Small intestine (tissue), 7 donors: ENCODE data around the gene DNAJC5. TPM values are rescaled to one million over a fixed set of nuclear protein-coding genes. Genes with fewer than 3 reads are reported as not detected.
"Not testable (repeated sequence)": the region's sequence is repeated elsewhere in the genome, so short reads cannot be mapped to it uniquely, and the experiment has no call there.

Experiments
- DNase-seq, 2 donors: peaks; one replicate each; pipeline versions ENCODE4 v3.0.0 to v3.0.0-alpha.2; 2013
- FAIRE-seq: peaks from 2 replicates; lab custom pipeline; 2012; peaks lifted over from hg19 to GRCh38; lab: Jason Lieb, UNC
- H3K27ac ChIP-seq, 3 donors: one replicate each; pipeline ENCODE4 v1.5.1; 2013; ENCODE audit warnings: low read length in 2 of 3, mild to moderate bottlenecking in 2 of 3, control low read depth in 1 of 3, inconsistent platforms in 1 of 3, low read depth in 1 of 3, moderate library complexity in 1 of 3
- H3K27me3 ChIP-seq, 3 donors: one replicate each; pipeline ENCODE4 v1.6.1; 2013; ENCODE audit warnings: low read length in 3 of 3, inconsistent platforms in 1 of 3; ENCODE audit not compliant: control insufficient read depth in 3 of 3, insufficient read depth in 3 of 3
- H3K36me3 ChIP-seq, 3 donors: one replicate each; pipeline ENCODE4 v1.6.1; 2013; ENCODE audit warnings: low read length in 3 of 3, inconsistent platforms in 1 of 3, low read depth in 1 of 3, mild to moderate bottlenecking in 1 of 3, moderate library complexity in 1 of 3; ENCODE audit not compliant: control insufficient read depth in 3 of 3, insufficient read depth in 2 of 3
- H3K4me1 ChIP-seq, 3 donors: one replicate each; pipeline ENCODE4 v1.6.1; 2013; ENCODE audit warnings: low read length in 2 of 3, inconsistent platforms in 1 of 3, low read depth in 1 of 3, mild to moderate bottlenecking in 1 of 3, moderate library complexity in 1 of 3; ENCODE audit not compliant: control insufficient read depth in 3 of 3, insufficient read depth in 2 of 3
- H3K4me3 ChIP-seq, 3 donors: one replicate each; pipeline ENCODE4 v1.5.1; 2013; ENCODE audit warnings: low read length in 3 of 3, control low read depth in 1 of 3, inconsistent platforms in 1 of 3, low read depth in 1 of 3, mild to moderate bottlenecking in 1 of 3, moderate library complexity in 1 of 3
- H3K9me3 ChIP-seq, 2 donors: one replicate each; pipeline ENCODE4 v1.6.1; 2013; ENCODE audit warnings: low read depth in 1 of 2, low read length in 1 of 2; ENCODE audit not compliant: control insufficient read depth in 2 of 2, insufficient read depth in 1 of 2
- WGBS, 3 donors: extraction: QIAGEN DNeasy Blood & Tissue Kit; methylation state at CpG; one replicate each; pipeline ENCODE4 v1.1.7; 2013; 5-methylcytosine and 5-hydroxymethylcytosine counted together
- polyA plus RNA-seq, 4 donors: library from polyadenylated mRNA; stranded (reverse) in 3 of 4; unstranded in 1 of 4; fragments of 200-250 nt in 3 of 4; fragments of 120-200 nt in 1 of 4; gene quantifications; one replicate each; pipeline versions ENCODE4 v1.2.1 to v1.2.3, GENCODE V29; 2013
- donor health status: healthy with polysubstance abuse.
- donor health status: control.
- donor health status: control.
- donor health status: Bipolar disorder and iron deficiency.
- donor health status: healthy.

DNAJC5 gene
- polyA plus RNA-seq, 4 donors: 20.6 to 52.3 (median 40.3) TPM

DNA sequence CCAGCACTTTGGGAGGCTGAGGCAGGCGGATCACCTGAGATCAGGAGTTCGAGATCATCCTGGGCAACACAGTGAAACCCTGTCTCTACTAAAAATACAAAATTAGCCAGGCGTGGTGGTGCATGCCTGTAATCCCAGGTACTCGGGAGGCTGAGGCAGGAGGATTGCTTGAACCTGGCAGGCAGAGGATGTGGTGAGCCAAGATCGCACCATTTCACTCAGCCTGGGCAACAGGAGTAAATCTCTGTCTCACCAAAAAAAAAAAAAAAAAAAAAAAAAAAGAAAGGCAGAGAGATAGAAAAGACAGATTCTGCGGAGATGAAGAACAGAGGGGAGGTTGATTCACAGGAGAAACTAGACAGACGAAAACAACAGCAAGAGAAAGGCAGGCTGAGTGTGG lies 81.6 kb downstream of the DNAJC5 start:
- H3K4me1 ChIP-seq: peaks cover 0 to 17% (median 4%) of the 10 kb centered on the region in 3 donors
- not testable (repeated sequence) for DNase-seq, H3K4me3 ChIP-seq, H3K27ac ChIP-seq, H3K27me3 ChIP-seq, FAIRE-seq, H3K9me3 ChIP-seq
- WGBS, 3 donors: 90 to 94% (median 91%) methylated on average over 7 of the region's 7 CpGs
- H3K36me3 ChIP-seq: peaks cover 0 to 16% (median 0%) of the 10 kb centered on the region in 3 donors

DNA sequence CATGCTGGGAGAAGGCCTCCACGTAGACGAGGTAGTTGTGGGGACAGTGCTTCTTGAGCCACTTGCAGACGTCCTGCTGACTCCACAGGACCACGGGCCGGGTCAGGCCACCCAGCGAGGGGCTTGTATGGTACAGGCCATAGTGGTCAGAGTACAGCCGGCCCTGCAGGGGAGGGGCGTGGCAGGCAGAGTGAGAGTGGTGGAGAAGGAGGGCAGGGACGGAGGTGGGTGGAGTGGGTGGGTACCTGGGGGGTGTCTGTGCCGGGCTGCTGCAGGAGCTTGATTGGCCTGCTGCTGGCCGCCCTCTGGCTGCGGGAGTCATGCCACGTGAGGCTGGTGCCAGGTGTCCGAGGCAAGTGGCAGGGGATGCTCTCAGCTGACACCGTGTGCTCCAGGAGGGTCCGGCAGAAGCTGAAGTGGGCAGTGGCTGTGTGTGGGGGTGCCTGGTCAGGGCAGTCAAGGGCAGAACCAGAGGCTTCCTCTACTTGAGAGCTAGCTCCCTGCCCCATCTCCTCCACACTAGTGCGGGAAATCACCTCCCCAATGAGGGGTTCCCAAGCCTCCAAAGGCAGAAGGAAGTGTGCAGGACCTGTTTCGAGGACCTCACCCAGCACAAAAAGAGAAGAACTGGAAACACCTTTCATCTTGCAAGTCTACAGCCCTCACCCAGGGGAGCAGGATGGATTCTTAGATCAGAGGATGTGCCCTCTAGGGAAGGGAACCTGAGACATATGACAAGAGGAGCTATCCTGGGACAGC lies 82.2 kb downstream of the DNAJC5 start:
- no peak overlapping the region for H3K4me3 ChIP-seq
- no peaks in the 10 kb centered on the region for H3K27me3 ChIP-seq
- H3K27ac ChIP-seq: no peak overlapping the region
- H3K36me3 ChIP-seq: peaks cover 0 to 16% (median 0%) of the 10 kb centered on the region in 3 donors
- peaks cover 2 to 21% (median 10%) of the 10 kb centered on the region in 3 donors for H3K4me1 ChIP-seq
- no peak for DNase-seq
- 89 to 93% (median 90%) methylated on average over 16 to 18 of the region's 18 CpGs for WGBS, 3 donors
- FAIRE-seq: no peak
- no peaks in the 10 kb centered on the region for H3K9me3 ChIP-seq

GRCh38 chr20:63977739-63978276 lies 82.9 kb downstream of the DNAJC5 start:
- Histone ChIP-seq H3K4me3 (no peak overlapping the region), H3K9me3 (no peaks in the 10 kb centered on the region), H3K27me3 (no peaks in the 10 kb centered on the region), H3K36me3 (peaks cover 0 to 17% (median 0%) of the 10 kb centered on the region in 3 donors), H3K4me1 (peaks cover 2 to 21% (median 10%) of the 10 kb centered on the region in 3 donors), H3K27ac (peak overlapping the region in 1 of 3 donors; percentile 76)
- DNase-seq (peak; percentile 29 to 46), FAIRE-seq (no peak)
- 50 to 69% (median 59%) methylated on average over 16 of the region's 16 CpGs for WGBS, 3 donors

DNA sequence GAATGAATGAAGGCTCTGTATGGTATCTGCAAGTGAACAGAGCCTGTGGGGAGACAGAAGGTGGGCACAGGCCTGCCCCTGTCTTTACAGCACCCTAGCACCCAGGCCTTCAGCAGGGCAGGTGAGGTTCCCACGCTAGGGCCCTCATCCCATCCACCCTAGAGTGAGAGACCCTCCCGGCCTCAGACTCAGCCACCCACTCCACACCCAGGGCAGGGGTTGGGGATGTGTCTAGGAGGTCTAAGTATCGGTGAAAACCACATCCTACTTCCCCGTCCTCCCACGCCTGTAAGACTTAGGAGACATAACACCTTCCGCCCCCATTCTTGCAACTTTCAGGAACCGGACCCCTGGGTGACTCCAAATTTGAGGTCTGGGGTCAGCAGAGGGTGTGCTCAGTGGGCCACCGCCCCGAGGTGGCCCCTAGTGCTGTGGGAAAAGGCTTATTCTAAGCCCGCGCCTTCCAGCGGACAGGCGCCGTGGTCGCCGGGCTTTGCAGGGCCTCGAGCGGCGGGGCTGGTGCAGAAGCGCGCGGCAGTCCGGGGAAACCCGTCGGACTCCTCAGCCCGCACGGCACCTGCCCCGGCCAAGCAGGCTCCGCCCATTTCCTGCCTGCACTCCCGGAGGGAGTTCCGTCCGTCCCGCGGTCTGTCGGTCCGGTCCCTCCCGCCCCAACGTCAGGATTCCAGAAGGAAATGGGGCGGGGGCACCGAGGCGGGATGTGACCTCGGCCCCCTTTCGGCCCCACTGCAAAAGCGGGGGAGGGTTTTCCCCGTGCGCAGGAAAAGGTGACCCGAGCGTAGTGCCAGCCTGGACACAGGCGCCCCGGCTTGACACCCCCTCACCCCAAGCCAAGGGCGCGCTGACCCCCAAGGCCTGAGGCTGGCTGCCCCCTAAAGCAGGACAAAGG lies 83.6 kb downstream of the DNAJC5 start:
- Histone ChIP-seq H3K27ac (peak overlapping the region; percentile 53 to 76 (median 61)), H3K4me1 (peaks cover 2 to 21% (median 10%) of the 10 kb centered on the region in 3 donors), H3K36me3 (peaks cover 0 to 21% (median 0%) of the 10 kb centered on the region in 3 donors), H3K4me3 (peak overlapping the region; percentile 55 to 78 (median 72)), H3K9me3 (no peaks in the 10 kb centered on the region), H3K27me3 (no peaks in the 10 kb centered on the region)
- WGBS, 3 donors: 8 to 9% (median 9%) methylated on average over 46 to 52 of the region's 52 CpGs
- DNase-seq (peak; percentile 78 to 86), FAIRE-seq (no peak)

GRCh38 chr20:63979229-63979556 lies 84.3 kb downstream of the DNAJC5 start:
- no peak for FAIRE-seq
- Histone ChIP-seq H3K36me3 (peaks cover 0 to 27% (median 2%) of the 10 kb centered on the region in 3 donors), H3K4me3 (peak overlapping the region; percentile 55 to 78 (median 72)), H3K4me1 (peaks cover 2 to 21% (median 10%) of the 10 kb centered on the region in 3 donors), H3K27me3 (no peaks in the 10 kb centered on the region), H3K9me3 (no peaks in the 10 kb centered on the region), H3K27ac (peak overlapping the region; percentile 53 to 76 (median 61))
- DNase-seq: no peak
- WGBS, 3 donors: 0 to 1% (median 1%) methylated on average over 20 to 47 of the region's 47 CpGs

DNA sequence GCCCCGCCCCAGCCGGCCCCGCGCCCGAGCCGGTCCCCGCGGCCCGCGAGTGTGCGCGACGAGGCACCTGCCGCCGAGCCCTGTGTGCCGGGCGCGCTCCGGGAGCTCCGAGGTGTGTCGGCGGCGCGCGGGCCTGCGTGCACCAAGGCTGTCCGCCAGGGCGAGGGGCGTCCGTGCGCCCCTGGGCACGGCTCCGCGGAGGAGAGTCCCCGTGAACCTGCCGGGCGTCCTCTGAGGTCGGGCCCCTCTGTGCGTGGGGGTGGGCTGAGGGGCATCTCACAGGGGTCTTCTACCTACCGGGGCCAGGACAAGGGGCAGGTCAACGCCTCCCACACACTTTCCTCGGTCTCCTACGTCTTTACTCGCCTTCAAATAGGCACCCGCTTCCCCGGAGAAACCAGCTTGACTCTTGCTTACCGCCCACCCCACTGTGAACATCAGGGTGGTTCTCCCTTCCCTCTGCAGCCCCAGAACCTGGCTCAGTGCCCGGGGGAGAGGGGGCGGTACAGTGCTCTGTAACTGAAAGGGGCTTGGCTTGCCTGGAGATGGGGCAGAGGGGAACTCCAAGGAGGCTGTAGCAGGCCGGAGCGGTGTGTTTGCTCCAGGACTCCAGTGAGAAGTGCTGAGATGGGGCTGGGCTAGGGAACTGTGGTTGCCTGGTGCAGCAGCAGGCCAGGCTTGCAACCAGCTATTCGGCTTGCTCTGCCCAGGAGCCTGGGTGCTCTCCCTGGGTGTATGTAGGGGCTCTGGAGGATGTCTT lies 84.8 kb downstream of the DNAJC5 start, which contains the start of gene SAMD10:
Gene SAMD10 (minus strand): TSS at position 86 of the 760 bp plus-strand sequence. CDS start 175 bp downstream, outside the sequence.
- Histone ChIP-seq H3K4me1 (peaks cover 2 to 21% (median 10%) of the 10 kb centered on the region in 3 donors), H3K36me3 (peaks cover 0 to 28% (median 2%) of the 10 kb centered on the region in 3 donors), H3K9me3 (no peaks in the 10 kb centered on the region), H3K27ac (peak within 1 kb of the TSS; percentile 61 to 76 (median 66)), H3K4me3 (peak within 1 kb of the TSS; percentile 55 to 87 (median 78)), H3K27me3 (no peaks in the 10 kb centered on the region)
- FAIRE-seq (no peak), DNase-seq (peak; percentile 44 to 66)
- 3 to 7% (median 7%) methylated on average over 27 to 52 of the region's 52 CpGs for WGBS, 3 donors

- Histone ChIP-seq H3K36me3 (peaks cover 3 to 28% (median 5%) of the 10 kb centered on the region in 3 donors), H3K27me3 (no peaks in the 10 kb centered on the region), H3K9me3 (no peaks in the 10 kb centered on the region), H3K4me1 (peaks cover 2 to 21% (median 10%) of the 10 kb centered on the region in 3 donors), H3K27ac (peak overlapping the region in 2 of 3 donors; percentile 66 to 69), H3K4me3 (peak overlapping the region in 1 of 3 donors; percentile 87)
- no peak for DNase-seq
- no peak for FAIRE-seq
- WGBS, 3 donors: 65 to 79% (median 71%) methylated on average over 15 of the region's 15 CpGs
These were observed 85.4 kb downstream of the DNAJC5 start for GRCh38 chr20:63980317-63980805.
